Osteoblast (primary cell): ENCODE results near the gene TET2. TPM values are rescaled to one million over a fixed set of nuclear protein-coding genes. Genes with fewer than 3 reads are reported as not detected.

Experiments
- DNase-seq: peaks from one replicate; pipeline ENCODE4 v3.0.0; 2011; ENCODE audit warnings: low spot score, mixed read lengths; ENCODE audit not compliant: insufficient read length; ENCODE audit errors: missing footprints
- H2AFZ ChIP-seq: 2 replicates; pipeline ENCODE4 v1.6.0; 2011; ENCODE audit warnings: mild to moderate bottlenecking, low read length
- H3K27ac ChIP-seq: 2 replicates; pipeline ENCODE4 v1.5.1; 2011; ENCODE audit warnings: mild to moderate bottlenecking, low read depth, low read length, moderate library complexity
- H3K27me3 ChIP-seq: 2 replicates; pipeline ENCODE4 v1.6.0; 2012; ENCODE audit warnings: mild to moderate bottlenecking, control low read depth, inconsistent platforms, low read length, moderate library complexity; ENCODE audit not compliant: insufficient read depth
- H3K36me3 ChIP-seq: 2 replicates; pipeline ENCODE4 v1.5.1; 2011; ENCODE audit warnings: mild to moderate bottlenecking, low read length, control low read depth, moderate library complexity; ENCODE audit not compliant: insufficient read depth
- H3K4me1 ChIP-seq: 2 replicates; pipeline ENCODE4 v1.5.1; 2011; ENCODE audit warnings: mild to moderate bottlenecking, low read length, control low read depth, moderate library complexity; ENCODE audit not compliant: insufficient read depth
- H3K4me2 ChIP-seq: 2 replicates; pipeline ENCODE4 v1.6.0; 2011; ENCODE audit warnings: mild to moderate bottlenecking, low read length; ENCODE audit not compliant: insufficient read depth
- H3K4me3 ChIP-seq: fragments of 200-600 bp; sonication (generic); 3 replicates; pipeline ENCODE4 v1.5.1; 2012; ENCODE audit warnings: mild to moderate bottlenecking, low read length, inconsistent platforms; ENCODE audit not compliant: insufficient read depth
- H3K79me2 ChIP-seq: 2 replicates; pipeline ENCODE4 v1.6.0; 2012; ENCODE audit warnings: mild to moderate bottlenecking, low read length, control low read depth, inconsistent platforms; ENCODE audit not compliant: insufficient read depth
- H3K9me3 ChIP-seq: 2 replicates; pipeline ENCODE4 v1.5.1; 2011; ENCODE audit warnings: low read depth, low read length, control low read depth
- H4K20me1 ChIP-seq: 2 replicates; pipeline ENCODE4 v1.6.0; 2012; ENCODE audit warnings: mild to moderate bottlenecking, low read length, control low read depth; ENCODE audit not compliant: insufficient read depth
- CTCF ChIP-seq: IDR thresholded peaks from 2 replicates; pipeline ENCODE4 v1.5.1; 2011; ENCODE audit warnings: mild to moderate bottlenecking, low read depth, low read length, moderate library complexity; ENCODE audit errors: extremely low read depth
- total RNA-seq: library from RNA; depleted of rRNA; stranded (reverse); fragments of >200 nt; gene quantifications from 2 replicates; pipeline ENCODE4 v1.2.3, GENCODE V29; 2012

The TET2 gene
- total RNA-seq, 1 donor, result 15.9 TPM

GRCh38 chr4:105119356-105119755 is 27.3 kb upstream of the TET2 start:
- DNase-seq, result no peak
- Histone ChIP-seq H3K4me2 (no peak overlapping the region), H3K27me3 (no peaks in the 10 kb centered on the region), H3K4me3 (no peak overlapping the region), H3K27ac (no peak overlapping the region), H3K4me1 (no peaks in the 10 kb centered on the region), H3K9me3 (no peaks in the 10 kb centered on the region), H3K36me3 (no peaks in the 10 kb centered on the region), H4K20me1 (no peaks in the 10 kb centered on the region), H2AFZ (no peak overlapping the region), H3K79me2 (no peaks in the 10 kb centered on the region)
- no peak for TF ChIP-seq CTCF

- Histone ChIP-seq H3K27ac (no peak overlapping the region), H3K4me1 (no peaks in the 10 kb centered on the region), H2AFZ (no peak overlapping the region), H3K9me3 (no peaks in the 10 kb centered on the region), H3K79me2 (no peaks in the 10 kb centered on the region), H3K36me3 (no peaks in the 10 kb centered on the region), H3K4me2 (no peak overlapping the region), H3K27me3 (no peaks in the 10 kb centered on the region), H4K20me1 (no peaks in the 10 kb centered on the region), H3K4me3 (no peak overlapping the region)
- no peak for TF ChIP-seq CTCF
- DNase-seq, result no peak
These were observed 26.1 kb upstream of the TET2 start for GRCh38 chr4:105120626-105121025.

DNA sequence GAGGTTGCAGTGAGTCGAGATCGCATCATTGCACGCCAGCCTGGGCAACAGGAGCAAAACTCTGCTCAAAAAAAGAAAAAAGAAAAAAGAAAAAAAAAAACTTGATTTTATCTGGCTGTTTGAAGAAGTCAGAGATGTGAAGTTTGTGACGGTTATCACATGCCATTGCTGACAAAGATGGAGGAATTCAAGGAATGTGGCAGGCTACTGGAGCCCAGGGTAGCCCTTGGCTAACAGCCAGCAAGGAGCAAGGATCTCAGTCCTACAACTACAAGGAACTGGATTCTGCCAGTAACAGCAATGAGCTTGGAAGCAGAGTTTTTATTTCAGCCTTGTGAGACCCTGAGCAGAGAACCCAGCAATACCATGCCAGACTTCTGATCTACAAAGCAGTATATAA is 24.3 kb upstream of the TET2 start:
- no peak overlapping the region for H2AFZ ChIP-seq
- H3K9me3 ChIP-seq, result no peaks in the 10 kb centered on the region
- no peak for TF ChIP-seq CTCF
- no peaks in the 10 kb centered on the region for H3K4me1 ChIP-seq
- no peaks in the 10 kb centered on the region for H4K20me1 ChIP-seq
- no peaks in the 10 kb centered on the region for H3K79me2 ChIP-seq
- no peaks in the 10 kb centered on the region for H3K27me3 ChIP-seq
- no peak overlapping the region for H3K4me3 ChIP-seq
- no peak overlapping the region for H3K27ac ChIP-seq
- no peak for DNase-seq
- H3K36me3 ChIP-seq, result no peaks in the 10 kb centered on the region
- no peak overlapping the region for H3K4me2 ChIP-seq

GRCh38 chr4:105126311-105127169 is 20.1 kb upstream of the TET2 start:
- Histone ChIP-seq H3K27me3 (no peaks in the 10 kb centered on the region), H3K79me2 (no peaks in the 10 kb centered on the region), H3K4me3 (no peak overlapping the region), H4K20me1 (no peaks in the 10 kb centered on the region), H3K4me2 (no peak overlapping the region), H3K9me3 (no peaks in the 10 kb centered on the region), H3K27ac (no peak overlapping the region), H2AFZ (no peak overlapping the region), H3K4me1 (no peaks in the 10 kb centered on the region), H3K36me3 (no peaks in the 10 kb centered on the region)
- TF ChIP-seq CTCF, result no peak
- no peak for DNase-seq
